CD4-positive, alpha-beta T cell treated with Interleukin-6 at 100 ng/mL for 8 hours (primary cell): ENCODE data around the gene BCAT1.
A peak's percentile ranks its signal among the peaks of the same experiment; 100 is the strongest.

ENCODE experiments used
- DNase-seq: peaks from one replicate; pipeline ENCODE4 v3.0.0-alpha.2; 2020; ENCODE audit warnings: mixed read lengths, low spot score

Gene BCAT1, protein sequence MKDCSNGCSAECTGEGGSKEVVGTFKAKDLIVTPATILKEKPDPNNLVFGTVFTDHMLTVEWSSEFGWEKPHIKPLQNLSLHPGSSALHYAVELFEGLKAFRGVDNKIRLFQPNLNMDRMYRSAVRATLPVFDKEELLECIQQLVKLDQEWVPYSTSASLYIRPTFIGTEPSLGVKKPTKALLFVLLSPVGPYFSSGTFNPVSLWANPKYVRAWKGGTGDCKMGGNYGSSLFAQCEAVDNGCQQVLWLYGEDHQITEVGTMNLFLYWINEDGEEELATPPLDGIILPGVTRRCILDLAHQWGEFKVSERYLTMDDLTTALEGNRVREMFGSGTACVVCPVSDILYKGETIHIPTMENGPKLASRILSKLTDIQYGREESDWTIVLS

DNA sequence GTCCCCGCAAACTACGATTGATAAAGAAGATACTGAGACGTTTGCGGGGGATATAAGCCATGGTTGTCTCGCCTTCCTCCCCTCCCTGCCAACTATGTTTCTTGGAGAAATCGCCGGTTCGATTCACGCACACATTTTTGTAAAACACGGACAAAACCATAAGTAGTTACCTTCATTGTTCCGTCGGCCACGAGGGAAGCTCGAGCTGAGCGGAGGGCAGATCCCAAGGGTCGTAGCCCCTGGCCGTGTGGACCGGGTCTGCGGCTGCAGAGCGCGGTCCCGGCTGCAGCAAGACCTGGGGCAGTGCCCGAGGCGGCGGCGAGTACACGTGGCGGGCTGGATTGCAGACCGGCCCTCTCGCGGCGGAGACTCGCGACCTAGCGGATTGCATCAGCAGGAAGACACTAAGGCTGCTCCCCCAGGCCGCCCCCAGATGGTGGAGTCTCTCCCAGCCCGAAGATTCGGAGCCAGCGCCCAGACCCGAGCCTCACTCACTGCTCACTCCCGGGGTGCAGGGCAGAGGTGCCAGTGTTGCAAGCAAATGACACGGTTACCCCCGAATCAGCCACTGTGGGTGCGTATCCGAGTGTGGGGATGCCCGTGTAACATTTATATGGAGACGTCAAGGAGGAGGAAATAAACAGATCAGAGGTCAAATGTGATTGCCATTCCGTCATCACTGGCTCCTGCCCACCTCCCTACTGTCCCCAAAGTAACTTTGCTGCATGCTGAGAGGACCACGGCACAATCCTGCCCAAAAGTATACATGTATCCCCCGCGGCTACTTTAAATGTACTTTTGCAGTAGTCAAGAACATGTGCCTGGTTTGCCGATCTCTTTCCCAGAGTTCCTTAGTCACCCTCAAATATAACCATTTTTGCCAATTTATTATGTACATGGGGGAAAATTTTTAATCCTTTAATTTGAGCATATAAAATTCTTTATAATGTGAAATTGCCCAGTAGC lies at the start of gene BCAT1:
Gene BCAT1 (minus strand): TSS at position 345 of the 966 bp plus-strand sequence. CDS start 169 bp downstream, at position 176.
- DNase-seq = peak; percentile 23

- DNase-seq = no peak
Observed at GRCh38 chr12:24997970-24998582, 49.2 kb upstream of the BCAT1 start.

DNA sequence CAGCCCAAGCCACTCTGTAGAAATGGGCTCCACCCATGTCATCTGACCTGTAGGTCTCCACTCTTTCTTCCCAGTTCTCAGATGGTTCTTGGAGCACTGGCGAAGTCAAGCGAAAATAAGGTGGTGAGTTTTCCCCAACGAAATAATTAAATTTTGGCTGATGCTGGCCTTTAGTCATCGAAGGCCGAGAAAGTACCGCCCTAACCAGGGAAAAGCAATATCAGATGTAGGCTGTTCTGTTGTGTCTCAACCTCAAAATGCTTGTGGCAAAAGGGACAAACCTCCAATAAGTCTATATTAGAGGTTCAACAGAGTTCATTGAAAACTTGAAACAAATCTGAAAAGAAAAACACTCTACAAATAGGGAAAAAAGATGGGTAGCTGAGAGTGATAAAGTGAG lies 48.6 kb upstream of the BCAT1 start:
- no peak for DNase-seq

DNA sequence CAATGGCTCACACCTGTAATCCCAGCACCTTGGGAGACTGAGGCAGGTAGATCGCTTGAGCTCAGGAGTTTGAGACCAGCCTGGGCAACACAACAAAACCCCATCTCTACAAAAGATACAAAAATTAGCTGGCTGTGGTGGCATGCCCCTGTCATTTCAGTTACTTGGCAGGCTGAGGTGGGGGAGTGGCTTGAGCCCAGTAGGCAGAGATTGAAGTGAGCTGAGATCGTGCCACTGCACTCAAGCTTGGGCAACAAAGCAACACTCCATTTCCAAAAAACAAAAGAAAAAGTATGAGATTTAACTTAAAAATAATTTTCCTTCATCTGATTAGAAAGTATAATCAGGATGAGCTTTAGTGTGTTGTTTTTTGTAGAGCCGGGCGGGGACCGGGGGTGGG lies 47.9 kb upstream of the BCAT1 start:
- no peak for DNase-seq

GRCh38 chr12:24996102-24996797 lies 47.3 kb upstream of the BCAT1 start:
- no peak for DNase-seq

DNA sequence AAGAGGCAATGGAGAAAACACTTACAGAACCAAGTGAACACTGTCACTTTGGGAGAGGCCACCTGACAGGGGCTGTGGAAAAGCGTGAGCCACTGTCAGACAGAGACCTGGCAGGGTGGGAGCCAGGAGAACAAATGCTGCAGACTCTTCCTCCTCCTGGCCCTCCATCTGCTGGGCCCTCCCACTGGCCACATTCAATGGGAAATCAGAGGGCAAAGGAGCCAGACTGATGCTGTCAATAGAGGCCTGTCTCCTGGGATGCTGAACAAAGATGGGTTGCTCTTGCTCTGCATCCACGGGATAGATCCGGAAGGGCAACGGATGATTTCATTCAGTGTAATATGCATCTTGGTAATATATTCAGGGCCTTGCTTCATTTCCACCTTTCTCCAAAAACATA lies 44.9 kb upstream of the BCAT1 start:
- DNase-seq = no peak

GRCh38 chr12:24991209-24992049 lies 42.5 kb upstream of the BCAT1 start:
- DNase-seq = peak; percentile 66

- DNase-seq = no peak
Observed at GRCh38 chr12:24989216-24989615, 40.3 kb upstream of the BCAT1 start.

DNA sequence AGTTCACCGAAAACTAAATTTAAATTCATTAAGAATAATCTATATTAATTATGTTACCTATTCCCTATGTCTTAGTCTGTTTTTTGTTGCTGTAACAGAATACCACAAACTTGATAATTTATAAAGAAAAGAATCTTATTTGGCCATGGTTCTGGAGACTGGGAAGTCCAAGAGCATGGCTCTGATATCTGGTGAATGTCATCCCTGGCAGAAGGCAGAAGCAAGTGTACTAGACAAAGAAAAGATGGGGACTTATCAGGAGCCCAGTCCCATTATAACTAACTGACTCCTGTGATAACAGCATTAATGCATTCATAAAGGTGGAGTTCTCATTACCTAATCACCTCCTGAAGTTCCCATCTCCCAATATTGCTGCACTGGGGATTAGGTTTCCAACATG lies 33.3 kb upstream of the BCAT1 start:
- DNase-seq = no peak

DNA sequence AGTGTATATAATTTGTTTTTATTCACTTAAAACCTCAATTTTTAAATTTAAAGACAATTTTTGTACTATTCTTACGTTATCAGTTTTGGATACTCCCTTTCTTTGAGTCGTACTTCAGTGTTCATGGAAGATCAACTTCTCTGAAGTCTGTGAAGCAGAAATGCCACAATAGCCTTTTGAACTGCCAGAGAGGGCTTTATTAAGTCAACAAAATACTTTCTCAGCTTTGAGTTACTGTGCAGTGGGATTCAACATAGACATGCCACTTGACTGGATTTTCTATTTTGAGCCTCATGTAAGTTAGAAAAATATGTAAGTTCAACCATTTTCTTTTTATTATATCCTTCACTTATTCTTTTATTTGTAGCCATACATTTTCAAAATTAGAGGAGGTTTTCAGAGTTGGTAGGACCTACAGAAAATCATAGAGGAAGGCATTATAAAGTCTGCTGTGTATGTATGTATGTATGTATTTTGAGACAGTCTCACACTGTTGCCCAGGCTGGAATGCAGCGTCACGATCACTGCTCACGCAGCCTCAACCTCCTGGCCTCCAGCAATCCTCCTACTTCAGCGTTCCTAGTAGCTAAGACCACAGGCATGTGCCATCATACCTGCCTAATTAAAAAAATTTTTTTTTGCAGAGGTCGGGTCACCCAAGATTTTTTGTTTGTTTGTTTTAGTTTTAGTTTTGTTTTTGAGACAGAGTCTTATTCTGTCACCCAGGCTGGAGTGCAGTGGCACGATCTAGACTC lies 31.3 kb upstream of the BCAT1 start:
- DNase-seq = no peak

DNA sequence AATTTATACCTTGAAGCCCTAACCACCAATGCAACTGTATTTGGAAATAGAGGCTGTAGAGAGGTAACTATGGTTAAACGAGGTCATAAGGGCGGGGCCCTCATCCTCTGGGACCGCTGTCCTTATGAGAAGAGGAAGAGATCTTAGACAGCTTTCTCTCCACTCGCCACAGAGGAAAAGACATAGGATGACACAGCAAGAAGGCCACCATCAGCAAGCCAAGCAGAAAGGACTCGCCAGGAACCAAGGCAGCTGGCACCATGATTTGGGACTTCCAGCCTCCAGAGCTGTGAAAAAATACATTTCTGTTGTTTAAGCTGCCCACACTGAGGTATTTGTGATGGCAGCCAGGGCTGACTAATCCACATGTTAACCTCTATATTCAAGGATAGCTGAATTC lies 30.4 kb upstream of the BCAT1 start:
- DNase-seq = no peak

- DNase-seq = no peak
Observed at GRCh38 chr12:24977711-24978110, 28.8 kb upstream of the BCAT1 start.

DNA sequence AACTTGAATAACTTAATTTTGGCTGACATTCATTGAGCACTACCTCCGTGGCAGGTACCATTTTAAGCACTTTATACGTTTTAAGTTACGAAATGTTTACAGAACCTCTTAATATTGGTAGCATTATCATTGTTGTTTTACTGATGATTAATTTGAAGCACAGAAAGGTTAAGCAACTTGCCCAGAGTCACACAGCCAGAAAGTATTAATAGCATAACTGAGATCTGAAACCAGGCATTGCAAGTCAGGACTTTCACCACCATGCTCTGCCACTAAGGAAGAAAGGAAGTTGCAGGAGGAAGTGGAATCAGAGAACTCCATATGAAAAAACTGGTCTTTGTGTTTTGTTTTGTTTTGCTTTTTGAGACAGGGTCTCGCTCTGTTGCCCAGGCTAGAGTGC lies 28.2 kb upstream of the BCAT1 start:
- DNase-seq = no peak

- no peak for DNase-seq
Observed at GRCh38 chr12:24975425-24975824, 26.5 kb upstream of the BCAT1 start.

GRCh38 chr12:24974216-24974615 lies 25.3 kb upstream of the BCAT1 start:
- no peak for DNase-seq

GRCh38 chr12:24972078-24972477 lies 23.2 kb upstream of the BCAT1 start:
- no peak for DNase-seq

DNA sequence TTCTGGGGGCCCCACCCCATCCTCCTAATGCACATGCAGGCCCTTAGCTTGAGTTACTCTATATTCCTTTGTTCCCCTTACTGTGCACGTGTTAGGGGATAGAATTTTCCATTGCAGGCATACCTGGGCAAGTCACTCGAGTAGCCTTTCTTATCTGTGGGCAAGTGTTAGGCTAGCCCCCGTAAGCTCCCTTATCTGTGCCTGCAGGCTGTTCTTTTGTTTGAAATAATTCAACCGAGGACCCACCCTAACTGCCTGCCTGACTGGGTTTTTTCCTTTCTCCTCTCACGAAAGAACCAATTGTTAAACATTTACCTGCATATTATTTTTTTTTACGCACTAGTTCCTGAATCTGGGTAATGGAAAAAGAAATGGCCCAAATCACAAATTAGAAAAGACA lies 21.3 kb upstream of the BCAT1 start:
- DNase-seq = no peak

DNA sequence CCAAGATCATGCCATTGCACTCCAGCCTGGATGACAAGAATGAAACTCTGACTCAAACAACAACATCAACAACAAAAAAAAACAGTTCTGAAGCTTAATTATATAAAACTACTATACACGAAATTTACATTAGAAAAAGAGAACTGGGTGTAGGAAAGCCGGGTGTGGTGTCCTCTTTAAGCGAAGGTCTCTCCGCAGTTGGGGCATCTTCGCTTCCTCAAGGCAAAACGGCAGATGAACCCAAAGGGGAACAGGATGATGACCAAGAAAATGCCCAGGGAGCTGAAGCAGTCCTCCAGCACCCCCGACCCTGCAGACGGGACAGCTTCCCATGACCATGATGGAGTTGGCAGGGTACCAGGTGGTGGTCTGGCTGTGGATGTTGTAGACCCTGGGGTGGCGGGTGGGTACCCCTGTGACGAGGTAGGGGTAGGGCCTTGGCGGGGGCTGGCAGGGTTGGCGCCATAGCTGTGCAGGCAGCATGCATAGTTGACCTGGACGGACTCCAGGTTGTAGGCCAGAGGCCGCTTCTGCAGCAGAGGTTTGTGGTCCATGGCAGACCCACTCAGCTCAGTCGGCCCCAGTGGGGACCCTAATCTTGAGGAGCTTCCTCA lies 18.2 kb upstream of the BCAT1 start:
- DNase-seq = no peak

DNA sequence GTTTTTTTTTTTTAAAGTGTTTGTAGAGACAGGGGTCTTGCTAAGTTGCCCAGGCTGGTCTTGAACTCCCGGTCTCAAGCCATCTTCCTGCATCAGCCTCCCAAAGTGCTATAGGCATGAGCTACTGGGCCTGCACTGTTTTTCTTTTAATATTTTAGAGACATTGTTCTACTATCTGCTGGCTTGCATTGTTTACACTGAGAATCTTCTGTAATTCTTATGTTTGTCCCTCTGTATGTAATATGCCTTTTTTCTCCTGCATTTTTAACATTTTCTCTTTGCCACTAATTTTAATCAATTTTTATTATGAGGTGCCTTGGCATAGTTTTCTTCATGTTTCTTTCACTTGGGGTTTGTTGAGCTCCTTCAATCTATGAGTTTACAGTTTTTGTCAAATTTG lies 15.4 kb upstream of the BCAT1 start:
- no peak for DNase-seq
